A549 (cell line): ENCODE data around the gene PCSK5. TPM values are rescaled to one million over a fixed set of nuclear protein-coding genes. Genes with fewer than 3 reads are reported as not detected.

Source experiments
- ATAC-seq, 2 experiments: fragments of 200-7000 bp in 1 of 2; fragments of >200 bp in 1 of 2; cut with Nextera tagmentation in 1 of 2; cut with Tn5 transposase in 1 of 2; 3 replicates each; pipeline versions ENCODE4 v1.8.0 to v1.9.1; 2018 to 2020; ENCODE audit warnings: mild to moderate bottlenecking in 1 of 2, moderate library complexity in 1 of 2
- CTCF ChIA-PET: fragments of 300-600 bp; sonication (Branson Sonifier 250); formaldehyde crosslinking; extraction: SDS; loops from one replicate; lab custom pipeline; 2021; ENCODE audit warnings: antibody characterized with exemption, inconsistent platforms; lab: Yijun Ruan, JAX
- POLR2A ChIA-PET: fragments of 350-600 bp; formaldehyde crosslinking; extraction: SDS; loops from one replicate; lab custom pipeline; 2021; ENCODE audit warnings: antibody characterized with exemption, inconsistent platforms; lab: Yijun Ruan, JAX
- DNase-seq, 2 experiments: peaks; one replicate each; pipeline versions ENCODE4 v3.0.0 to v3.0.0-alpha.2; 2011 to 2016; ENCODE audit warnings: low read depth in 1 of 2, low spot score in 1 of 2
- FAIRE-seq: peaks from 2 replicates; lab custom pipeline; 2011; peaks lifted over from hg19 to GRCh38; lab: Jason Lieb, UNC
- H3K27ac ChIP-seq, 2 experiments: fragments of >200 bp; sonication (Bioruptor Twin); formaldehyde crosslinking; 3 replicates each; pipeline ENCODE4 v1.5.1; 2016 to 2017
- H3K4me1 ChIP-seq: fragments of >200 bp; sonication (Bioruptor Twin); formaldehyde crosslinking; 3 replicates; pipeline ENCODE4 v1.6.1; 2016
- H3K4me2 ChIP-seq: fragments of >200 bp; sonication (Bioruptor Twin); formaldehyde crosslinking; 3 replicates; pipeline ENCODE4 v1.6.1; 2016
- H3K4me3 ChIP-seq: fragments of >200 bp; sonication (Bioruptor Twin); formaldehyde crosslinking; 3 replicates; pipeline ENCODE4 v1.5.1; 2016
- H3K9me3 ChIP-seq: fragments of >200 bp; sonication (Bioruptor Twin); formaldehyde crosslinking; 3 replicates; pipeline ENCODE4 v1.6.1; 2016
- CHD2 ChIP-seq: fragments of 150-350 bp; IDR thresholded peaks from 2 replicates; pipeline ENCODE4 v1.6.1; 2014; ENCODE audit warnings: low read length; ENCODE audit not compliant: partially characterized antibody
- CHD4 ChIP-seq: fragments of 200-600 bp; sonication (generic); IDR thresholded peaks from 2 replicates; pipeline ENCODE4 v1.6.1; 2016; ENCODE audit warnings: antibody characterized with exemption, mild to moderate bottlenecking, borderline replicate concordance
- E2F6 ChIP-seq: IDR thresholded peaks from 2 replicates; pipeline ENCODE4 v1.6.1; 2012; ENCODE audit warnings: low read depth, borderline replicate concordance
- EHMT2 ChIP-seq: fragments of 200-600 bp; sonication (generic); IDR thresholded peaks from 2 replicates; pipeline ENCODE4 v1.6.1; 2016; ENCODE audit warnings: antibody characterized with exemption, low read depth, mild to moderate bottlenecking, moderate library complexity
- ESRRA ChIP-seq: fragments of 150-350 bp; IDR thresholded peaks from 2 replicates; pipeline ENCODE4 v1.6.1; 2014; ENCODE audit warnings: mild to moderate bottlenecking, low read length, borderline replicate concordance
- FOSB ChIP-seq: fragments of 250-450 bp; sonication (Bioruptor Pico); IDR thresholded peaks from 2 replicates; pipeline ENCODE4 v1.5.0; 2020; ENCODE audit warnings: mild to moderate bottlenecking, moderate library complexity
- FOSL2 ChIP-seq, 2 experiments: fragments of 450-650 bp in 1 of 2; fragments of >200 bp in 1 of 2; sonication (Bioruptor Twin) in 1 of 2; formaldehyde crosslinking; IDR thresholded peaks; 2 replicates each; pipeline versions ENCODE4 v1.5.0 to v1.6.1; 2016 to 2020; ENCODE audit warnings: mild to moderate bottlenecking in 1 of 2, moderate library complexity in 1 of 2
- FOXS1 ChIP-seq: fragments of 250-450 bp; sonication (Bioruptor Pico); IDR thresholded peaks from 2 replicates; pipeline ENCODE4 v1.5.0; 2020; ENCODE audit warnings: mild to moderate bottlenecking, moderate library complexity
- GATA3 ChIP-seq: IDR thresholded peaks from 2 replicates; pipeline ENCODE4 v1.6.1; 2012; ENCODE audit warnings: borderline replicate concordance
- HDAC2 ChIP-seq: fragments of 200-600 bp; sonication (generic); IDR thresholded peaks from 2 replicates; pipeline ENCODE4 v1.6.1; 2016
- HES2 ChIP-seq: fragments of >200 bp; sonication (Bioruptor Twin); formaldehyde crosslinking; IDR thresholded peaks from 2 replicates; pipeline ENCODE4 v1.6.1; 2016
- HEYL ChIP-seq: fragments of 250-450 bp; sonication (Bioruptor Pico); IDR thresholded peaks from 2 replicates; pipeline ENCODE4 v1.8.0; 2021; ENCODE audit warnings: mild to moderate bottlenecking, moderate library complexity
- HOXB13 ChIP-seq: fragments of 250-450 bp; sonication (Bioruptor Pico); IDR thresholded peaks from 2 replicates; pipeline ENCODE4 v1.5.0; 2020; ENCODE audit warnings: low read depth, mild to moderate bottlenecking, moderate library complexity
- HOXB5 ChIP-seq: fragments of 250-450 bp; sonication (Bioruptor Pico); IDR thresholded peaks from 2 replicates; pipeline ENCODE4 v1.5.0; 2020; ENCODE audit warnings: mild to moderate bottlenecking, moderate library complexity
- JUNB ChIP-seq: fragments of >200 bp; sonication (Bioruptor Twin); formaldehyde crosslinking; IDR thresholded peaks from 2 replicates; pipeline ENCODE4 v1.6.1; 2016
- KDM1A ChIP-seq: fragments of 200-600 bp; sonication (generic); IDR thresholded peaks from 2 replicates; pipeline ENCODE4 v1.6.1; 2016; ENCODE audit warnings: low read depth, mild to moderate bottlenecking
- MAZ ChIP-seq: fragments of 150-350 bp; IDR thresholded peaks from 2 replicates; pipeline ENCODE4 v1.6.1; 2014; ENCODE audit warnings: antibody characterized with exemption, low read depth, low read length, borderline replicate concordance
- NFE2L2 ChIP-seq: fragments of 150-350 bp; conservative IDR thresholded peaks from 2 replicates; pipeline ENCODE4 v1.6.1; 2014; ENCODE audit warnings: low read length
- NR3C1 ChIP-seq: fragments of >200 bp; sonication (Bioruptor Twin); formaldehyde crosslinking; IDR thresholded peaks from 3 replicates; pipeline ENCODE4 v1.6.1; 2017
- PHF8 ChIP-seq: fragments of 200-600 bp; sonication (generic); IDR thresholded peaks from 2 replicates; pipeline ENCODE4 v1.6.1; 2016; ENCODE audit warnings: low read depth, mild to moderate bottlenecking, antibody characterized with exemption, moderate library complexity, borderline replicate concordance
- POLR2AphosphoS2 ChIP-seq: conservative IDR thresholded peaks from 2 replicates; pipeline ENCODE4 v1.6.1; 2012; ENCODE audit warnings: low read length, improper control_type of control experiment, inconsistent platforms
- RARB ChIP-seq: fragments of 250-450 bp; sonication (Bioruptor Pico); IDR thresholded peaks from 2 replicates; pipeline ENCODE4 v1.8.0; 2021; ENCODE audit warnings: mild to moderate bottlenecking, moderate library complexity
- RCOR1 ChIP-seq: fragments of 150-350 bp; IDR thresholded peaks from 2 replicates; pipeline ENCODE4 v1.6.1; 2014; ENCODE audit warnings: antibody characterized with exemption, low read length, low read depth
- REST ChIP-seq: fragments of 200-600 bp; sonication (generic); IDR thresholded peaks from 2 replicates; pipeline ENCODE4 v1.6.1; 2016; ENCODE audit warnings: antibody characterized with exemption, mild to moderate bottlenecking, moderate library complexity
- RFX5 ChIP-seq: fragments of 450-650 bp; IDR thresholded peaks from 2 replicates; pipeline ENCODE4 v1.7.1; 2014; ENCODE audit warnings: antibody characterized with exemption, mild to moderate bottlenecking, moderate library complexity
- TP53 ChIP-seq: fragments of 250-450 bp; sonication (Bioruptor Pico); IDR thresholded peaks from 2 replicates; pipeline ENCODE4 v1.5.0; 2021; ENCODE audit warnings: mild to moderate bottlenecking, moderate library complexity
- USF2 ChIP-seq: fragments of 450-650 bp; IDR thresholded peaks from 2 replicates; pipeline ENCODE4 v1.6.1; 2014; ENCODE audit warnings: antibody characterized with exemption
- ZNF302 ChIP-seq: fragments of 250-450 bp; sonication (Bioruptor Pico); IDR thresholded peaks from 2 replicates; pipeline ENCODE4 v1.9.0; 2021; ENCODE audit warnings: inconsistent platforms, mild to moderate bottlenecking, moderate library complexity
- ZSCAN20 ChIP-seq: fragments of 250-450 bp; sonication (Bioruptor Pico); IDR thresholded peaks from 2 replicates; pipeline ENCODE4 v1.8.0; 2022; ENCODE audit warnings: mild to moderate bottlenecking, moderate library complexity
- WGBS: methylation state at CpG from one replicate; pipeline ENCODE4 v1.1.6; 2017; ENCODE audit errors: missing lambda C conversion rate; 5-methylcytosine and 5-hydroxymethylcytosine counted together
- polyA plus RNA-seq, 4 experiments: library from polyadenylated mRNA; depleted of rRNA in 3 of 4; stranded (reverse); fragments of >200 nt; fragmentation: RNase III in 1 of 4; extraction: RNeasy Plus Mini Kit Qiagen cat#74134 plus additional on column Dnase treatment in 1 of 4; gene quantifications; 2 replicates in 3 of 4; 3 replicates in 1 of 4; pipeline ENCODE4 v1.2.3, GENCODE V29; 2011 to 2017

Gene PCSK5
- polyA plus RNA-seq, 2 of the 4 experiments (the other 2 are of a cell fraction): 1.3 to 6.7 TPM

- no peaks in the 10 kb centered on the region for H3K9me3 ChIP-seq
- ChIA-PET CTCF (interaction anchor here (1.3 to 5.7 kb wide), 5 partner anchors 10 to 31 kb away, joined by 3 to 34 read pairs (median 3); no protein-coding TSS in a partner anchor), POLR2A (interaction anchor here (0.6 kb wide), 1 partner anchor 210 kb away, joined by 3 read pairs; no protein-coding TSS in a partner anchor)
- no peak overlapping the region for H3K4me2 ChIP-seq
- no peaks in the 10 kb centered on the region for H3K4me1 ChIP-seq
- no peak overlapping the region for H3K4me3 ChIP-seq
- no peak for ATAC-seq
- no peak for DNase-seq
- no peak for FAIRE-seq
- TF ChIP-seq RFX5 (no peak), E2F6 (no peak), HEYL (CRISPR knock-in tag) (no peak), FOSL2 (IDR thresholded peaks at IDR 0.05) (no peak), FOSL2 (CRISPR knock-in tag; IDR thresholded peaks at IDR 0.05) (no peak)
- TF ChIP-seq, all 56 proteins: peak for 0
- H3K27ac ChIP-seq: no peak overlapping the region
Measured at GRCh38 chr9:76289703-76290102, 399.2 kb downstream of the PCSK5 start.

GRCh38 chr9:76290555-76290954 lies 400.1 kb downstream of the PCSK5 start:
- H3K4me2 ChIP-seq: no peak overlapping the region
- no peaks in the 10 kb centered on the region for H3K4me1 ChIP-seq
- POLR2A ChIA-PET: no interaction called here
- WGBS: 63% methylated on average over 2 of the region's 2 CpGs
- FAIRE-seq: no peak
- CTCF ChIA-PET: interaction anchor here (1.2 to 5.7 kb wide), 6 partner anchors 9 to 31 kb away, joined by 3 to 34 read pairs (median 3); no protein-coding TSS in a partner anchor
- no peak overlapping the region for H3K4me3 ChIP-seq
- no peak for DNase-seq
- no peak overlapping the region for H3K27ac ChIP-seq
- no peak for TF ChIP-seq PHF8
- TF ChIP-seq MAZ: no peak
- TF ChIP-seq EHMT2: no peak
- no peak for TF ChIP-seq FOXS1 (CRISPR knock-in tag)
- no peak for TF ChIP-seq HDAC2
- no peak for TF ChIP-seq TP53 (CRISPR knock-in tag)
- no peak for TF ChIP-seq NFE2L2
- TF ChIP-seq ZNF302 (CRISPR knock-in tag): no peak
- TF ChIP-seq HOXB5: no peak
- no peak for TF ChIP-seq NR3C1
- TF ChIP-seq REST: no peak
- no peak for TF ChIP-seq CHD2
- TF ChIP-seq RARB (CRISPR knock-in tag): no peak
- no peak for TF ChIP-seq HES2
- no peak for TF ChIP-seq JUNB
- TF ChIP-seq ESRRA: no peak
- no peak for TF ChIP-seq RFX5
- no peak for ATAC-seq
- no peaks in the 10 kb centered on the region for H3K9me3 ChIP-seq

- Histone ChIP-seq H3K4me3 (no peak overlapping the region), H3K4me2 (no peak overlapping the region), H3K9me3 (no peaks in the 10 kb centered on the region), H3K4me1 (no peaks in the 10 kb centered on the region), H3K27ac (no peak overlapping the region)
- POLR2A ChIA-PET: interaction anchor here (1.5 kb wide), 1 partner anchor 402 kb away, joined by 4 read pairs; the partner anchor contains the start of gene PCSK5
- CTCF ChIA-PET: interaction anchor here (0.8 to 5.7 kb wide), 5 partner anchors 8 to 1092 kb away, joined by 3 to 34 read pairs (median 4); no protein-coding TSS in a partner anchor
- 77% methylated on average over 7 of the region's 7 CpGs for WGBS
- FAIRE-seq: no peak
- DNase-seq: no peak
- no peak for ATAC-seq
- TF ChIP-seq FOSL2 (IDR thresholded peaks at IDR 0.05): no peak
- TF ChIP-seq FOSL2 (CRISPR knock-in tag; IDR thresholded peaks at IDR 0.05): no peak
- no peak for TF ChIP-seq KDM1A
- no peak for TF ChIP-seq CHD4
- no peak for TF ChIP-seq HDAC2
- no peak for TF ChIP-seq POLR2AphosphoS2
- no peak for TF ChIP-seq USF2
- no peak for TF ChIP-seq ZNF302 (CRISPR knock-in tag)
- no peak for TF ChIP-seq HOXB5
- no peak for TF ChIP-seq GATA3
- TF ChIP-seq FOSB: no peak
- TF ChIP-seq E2F6: no peak
- TF ChIP-seq RCOR1: no peak
- TF ChIP-seq HOXB13 (CRISPR knock-in tag): no peak
- no peak for TF ChIP-seq RARB (CRISPR knock-in tag)
- no peak for TF ChIP-seq ZSCAN20
- no peak for TF ChIP-seq JUNB
Measured at GRCh38 chr9:76292246-76292645, 401.8 kb downstream of the PCSK5 start.
